Upper lobe of left lung (tissue), 6 donors: ENCODE measurements around the gene BICRAL. TPM values are rescaled to one million over a fixed set of nuclear protein-coding genes. Genes with fewer than 3 reads are reported as not detected.
A peak's percentile ranks its signal among the peaks of the same experiment; 100 is the strongest.

Experiments
- ATAC-seq, 2 donors: fragments of 200-7000 bp; cut with Tn5 transposase; one replicate each; pipeline ENCODE4 v1.9.1; 2022; ENCODE audit warnings: mild to moderate bottlenecking in 2 of 2, moderate library complexity in 2 of 2; ENCODE audit not compliant: low FRiP score in 2 of 2
- DNase-seq, 2 donors: peaks; one replicate each; pipeline ENCODE4 v3.0.0-alpha.2; 2019 to 2020
- H3K27ac ChIP-seq, 4 donors: fragments of 200-600 bp; sonication (generic); one replicate each; pipeline ENCODE4 v1.5.1; 2016 to 2019
- H3K27me3 ChIP-seq, 4 donors: fragments of 200-600 bp; sonication (generic); one replicate each; pipeline ENCODE4 v1.5.1; 2017 to 2019
- H3K36me3 ChIP-seq, 4 donors: fragments of 200-600 bp; sonication (generic); one replicate each; pipeline ENCODE4 v1.5.1; 2016 to 2019
- H3K4me1 ChIP-seq, 4 donors: fragments of 200-600 bp; sonication (generic); one replicate each; pipeline ENCODE4 v1.5.1; 2018 to 2019
- H3K4me3 ChIP-seq, 4 donors: fragments of 200-600 bp; sonication (generic); one replicate each; pipeline ENCODE4 v1.5.1; 2017 to 2019; ENCODE audit warnings: mild to moderate bottlenecking in 2 of 4, moderate library complexity in 1 of 4
- H3K9me3 ChIP-seq, 4 donors: fragments of 200-600 bp; sonication (generic); one replicate each; pipeline ENCODE4 v1.5.1; 2018 to 2019
- CTCF ChIP-seq, 6 experiments: fragments of 450-650 bp in 4 of 6; fragments of 200-600 bp in 2 of 6; sonication (generic) in 2 of 6; IDR thresholded peaks; one replicate each; pipeline ENCODE4 v1.5.1; 2016 to 2019; ENCODE audit warnings: antibody characterized with exemption in 6 of 6
- EP300 ChIP-seq, 4 donors: sonication (generic); formaldehyde crosslinking; IDR thresholded peaks; one replicate each; pipeline ENCODE4 v1.5.1; 2017; ENCODE audit warnings: antibody characterized with exemption in 4 of 4, control low read depth in 2 of 4
- POLR2A ChIP-seq, 4 donors: fragments of 450-650 bp; IDR thresholded peaks; one replicate each; pipeline ENCODE4 v1.5.1; 2016 to 2017; ENCODE audit warnings: antibody characterized with exemption in 4 of 4, mild to moderate bottlenecking in 2 of 4
- POLR2AphosphoS5 ChIP-seq, 2 donors: sonication (generic); formaldehyde crosslinking; IDR thresholded peaks; one replicate each; pipeline ENCODE4 v1.5.1; 2017; ENCODE audit warnings: antibody characterized with exemption in 2 of 2
- WGBS, 2 donors: methylation state at CpG; one replicate each; pipeline ENCODE4 v1.1.5; 2017 to 2018; 5-methylcytosine and 5-hydroxymethylcytosine counted together
- total RNA-seq, 6 donors: library from RNA; depleted of rRNA in 4 of 6; stranded (reverse); fragments of >200 nt in 4 of 6; gene quantifications; one replicate each; pipeline versions ENCODE4 v1.1.0 to v1.2.1, GENCODE V29; 2016 to 2021
- donor health status: DM: no; HTN: no; CAD: no; lungs with moderate emphysema.
- donor health status: DM: no; HTN: yes; CAD: no; lungs with severe emphysema.

Gene BICRAL
- total RNA-seq, 6 donors from 2014 or later: 11.1 to 23.8 (median 14.9) TPM

- H3K27ac ChIP-seq: peak overlapping the region; percentile 100
Observed at GRCh38 chr6:42784717-42785498, 3.1 kb downstream of the BICRAL start.

GRCh38 chr6:42786525-42786985 lies 4.7 kb downstream of the BICRAL start:
- H3K4me3 ChIP-seq: no peak overlapping the region
- ATAC-seq: no peak
- no peaks in the 10 kb centered on the region for H3K27me3 ChIP-seq
- peak overlapping the region in 3 of 4 donors; percentile 35 to 100 (median 100) for H3K27ac ChIP-seq
- H3K9me3 ChIP-seq: no peaks in the 10 kb centered on the region
- 75 to 83% methylated on average over 3 of the region's 3 CpGs for WGBS, 2 donors
- H3K36me3 ChIP-seq: no peaks in the 10 kb centered on the region
- no peak for TF ChIP-seq POLR2A (IDR thresholded peaks at IDR 0.05)
- no peak for TF ChIP-seq CTCF (IDR thresholded peaks at IDR 0.05)
- no peak for TF ChIP-seq POLR2AphosphoS5 (IDR thresholded peaks at IDR 0.05)
- TF ChIP-seq EP300 (IDR thresholded peaks at IDR 0.05): no peak
- peaks cover 42 to 69% (median 54%) of the 10 kb centered on the region in 4 donors for H3K4me1 ChIP-seq
- DNase-seq: no peak

More at GRCh38 chr6:42784717-42785498, 3.1 kb downstream of the BICRAL start:
- Histone ChIP-seq H3K27me3 (no peaks in the 10 kb centered on the region), H3K4me3 (peak overlapping the region; percentile 65 to 72 (median 72)), H3K36me3 (no peaks in the 10 kb centered on the region), H3K4me1 (peaks cover 40 to 60% (median 44%) of the 10 kb centered on the region in 4 donors), H3K9me3 (no peaks in the 10 kb centered on the region)
- no peak for DNase-seq
- 53 to 74% methylated on average over 12 of the region's 12 CpGs for WGBS, 2 donors
- no peak for ATAC-seq
- TF ChIP-seq CTCF (IDR thresholded peaks at IDR 0.05): no peak

GRCh38 chr6:42787063-42787472 lies 5.2 kb downstream of the BICRAL start:
- no peak for ATAC-seq
- WGBS, 2 donors: 55 to 71% methylated on average over 2 of the region's 2 CpGs
- TF ChIP-seq EP300 (IDR thresholded peaks at IDR 0.05) (no peak), POLR2AphosphoS5 (IDR thresholded peaks at IDR 0.05) (no peak)
- H3K4me3 ChIP-seq: no peak overlapping the region
- peak overlapping the region in 3 of 4 donors; percentile 35 to 100 (median 100) for H3K27ac ChIP-seq
- no peaks in the 10 kb centered on the region for H3K27me3 ChIP-seq
- no peaks in the 10 kb centered on the region for H3K36me3 ChIP-seq
- H3K4me1 ChIP-seq: peaks cover 42 to 70% (median 58%) of the 10 kb centered on the region in 4 donors
- no peaks in the 10 kb centered on the region for H3K9me3 ChIP-seq
- DNase-seq: no peak

- 66 to 75% methylated on average over 4 of the region's 4 CpGs for WGBS, 2 donors
- DNase-seq: no peak
- Histone ChIP-seq H3K36me3 (no peaks in the 10 kb centered on the region), H3K27me3 (no peaks in the 10 kb centered on the region), H3K9me3 (no peaks in the 10 kb centered on the region), H3K4me3 (no peak overlapping the region), H3K4me1 (peaks cover 42 to 70% (median 58%) of the 10 kb centered on the region in 4 donors), H3K27ac (peak overlapping the region in 1 of 4 donors; percentile 59)
- ATAC-seq: no peak
- TF ChIP-seq CTCF (IDR thresholded peaks at IDR 0.05) (no peak), POLR2A (IDR thresholded peaks at IDR 0.05) (no peak), POLR2AphosphoS5 (IDR thresholded peaks at IDR 0.05) (no peak), EP300 (IDR thresholded peaks at IDR 0.05) (no peak)
Observed at GRCh38 chr6:42788671-42789070, 6.8 kb downstream of the BICRAL start.

- H3K27me3 ChIP-seq: no peaks in the 10 kb centered on the region
- H3K4me3 ChIP-seq: no peak overlapping the region
- DNase-seq (no peak), ATAC-seq (no peak)
- H3K27ac ChIP-seq: peak overlapping the region; percentile 9 to 59 (median 50)
- H3K9me3 ChIP-seq: no peaks in the 10 kb centered on the region
- H3K36me3 ChIP-seq: no peaks in the 10 kb centered on the region
- WGBS, 2 donors: 50 to 60% methylated on average over 5 of the region's 5 CpGs
- peaks cover 30 to 58% (median 50%) of the 10 kb centered on the region in 4 donors for H3K4me1 ChIP-seq
- TF ChIP-seq POLR2A (IDR thresholded peaks at IDR 0.05) (no peak), POLR2AphosphoS5 (IDR thresholded peaks at IDR 0.05) (no peak), EP300 (IDR thresholded peaks at IDR 0.05) (no peak), CTCF (IDR thresholded peaks at IDR 0.05) (no peak)
Observed at GRCh38 chr6:42790549-42791181, 8.8 kb downstream of the BICRAL start.
